Stimulated activated CD4-positive, alpha-beta T cell treated with anti-CD3 and anti-CD28 coated beads, Interleukin-4, amount 100 ng/mL, for 4 hours (primary cell): Measurements from ENCODE around the gene TH.

ENCODE experiments used
- DNase-seq, 2 experiments: peaks; one replicate each; pipeline ENCODE4 v3.0.0-alpha.2; 2020

The TH gene

GRCh38 chr11:2158296-2158737 is 13.3 kb downstream of the TH start:
- no peak for DNase-seq

DNA sequence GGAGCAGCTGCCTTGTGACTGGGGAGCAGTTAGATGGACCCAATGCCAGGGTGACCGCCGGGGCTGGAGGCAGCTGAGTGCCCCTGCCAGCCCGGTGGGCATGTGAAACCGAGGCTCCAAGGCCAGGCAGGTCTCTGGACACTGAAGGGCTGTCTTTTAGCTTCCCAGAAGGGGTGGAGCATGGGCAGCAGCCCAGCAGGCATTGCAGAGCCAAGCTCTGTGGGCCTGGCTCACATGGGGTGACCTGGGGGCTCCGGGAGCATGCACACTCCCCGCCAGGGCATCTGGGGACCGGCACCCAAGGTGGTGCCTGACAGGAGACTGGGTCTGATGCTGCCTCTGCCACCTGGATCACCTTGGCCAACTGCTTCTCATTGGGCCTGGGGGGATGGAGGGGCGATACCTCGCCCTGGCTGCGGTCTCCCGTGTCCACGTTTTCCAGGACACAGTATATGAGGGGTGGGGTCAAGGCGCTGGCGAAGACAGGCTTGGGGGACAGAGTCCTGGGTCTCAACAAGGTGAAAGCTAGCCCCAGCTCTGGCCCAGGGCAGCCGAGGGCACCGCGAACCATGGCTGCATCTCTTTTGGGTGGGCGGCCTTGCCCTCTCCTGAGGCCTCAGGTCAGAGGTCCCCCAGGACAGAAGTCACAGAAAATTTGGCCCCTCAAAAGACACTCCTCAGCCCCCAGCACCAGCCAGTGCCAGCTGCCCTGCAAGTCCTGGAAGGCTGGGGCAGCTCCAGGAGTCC is 14.1 kb downstream of the TH start:
- no peak for DNase-seq

GRCh38 chr11:2156416-2157182 is 15.0 kb downstream of the TH start:
- DNase-seq = peak; percentile 27 to 49

DNA sequence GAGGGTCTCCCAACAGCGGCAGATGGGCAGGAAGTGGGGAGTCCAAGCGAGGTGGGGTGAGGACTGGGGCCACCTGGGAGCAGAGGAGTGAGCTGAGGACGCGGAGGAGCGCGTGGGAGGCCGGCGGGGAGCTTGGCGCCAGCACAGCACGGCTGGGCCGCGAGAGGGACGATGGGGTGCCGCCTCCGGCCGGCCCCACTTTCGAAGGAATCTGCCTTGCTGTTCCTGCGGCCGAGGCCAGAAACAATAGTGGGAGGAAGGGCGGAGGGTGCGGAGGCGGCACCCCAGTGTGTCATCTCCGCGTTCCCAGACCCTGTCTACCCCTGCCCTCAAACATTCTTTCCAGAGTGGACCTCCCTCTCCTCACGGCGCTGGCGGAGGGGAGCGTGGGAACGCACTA is 16.1 kb downstream of the TH start:
- DNase-seq = no peak

- DNase-seq = no peak
These were observed 16.7 kb downstream of the TH start for GRCh38 chr11:2154889-2155288.

DNA sequence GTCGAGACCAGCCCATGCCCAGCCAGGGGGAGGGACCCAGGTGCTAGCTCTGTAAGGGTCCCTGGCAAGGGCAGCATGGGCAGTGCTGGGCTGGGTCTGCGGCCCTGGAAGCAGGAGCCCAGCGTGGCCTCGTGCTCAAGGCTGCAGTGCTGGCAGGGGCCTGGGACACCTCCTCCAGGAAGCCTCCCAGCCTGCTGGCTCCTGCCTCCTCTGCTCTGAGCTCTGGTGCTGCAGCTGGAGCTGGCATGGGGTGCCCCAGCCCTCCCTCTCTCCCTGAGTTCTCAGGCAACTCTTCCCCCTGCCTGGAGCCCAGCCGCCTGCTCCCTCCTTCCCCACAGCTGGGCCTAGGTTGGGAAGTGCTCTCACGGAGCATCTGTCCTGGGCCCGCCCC is 17.4 kb downstream of the TH start:
- no peak for DNase-seq

DNA sequence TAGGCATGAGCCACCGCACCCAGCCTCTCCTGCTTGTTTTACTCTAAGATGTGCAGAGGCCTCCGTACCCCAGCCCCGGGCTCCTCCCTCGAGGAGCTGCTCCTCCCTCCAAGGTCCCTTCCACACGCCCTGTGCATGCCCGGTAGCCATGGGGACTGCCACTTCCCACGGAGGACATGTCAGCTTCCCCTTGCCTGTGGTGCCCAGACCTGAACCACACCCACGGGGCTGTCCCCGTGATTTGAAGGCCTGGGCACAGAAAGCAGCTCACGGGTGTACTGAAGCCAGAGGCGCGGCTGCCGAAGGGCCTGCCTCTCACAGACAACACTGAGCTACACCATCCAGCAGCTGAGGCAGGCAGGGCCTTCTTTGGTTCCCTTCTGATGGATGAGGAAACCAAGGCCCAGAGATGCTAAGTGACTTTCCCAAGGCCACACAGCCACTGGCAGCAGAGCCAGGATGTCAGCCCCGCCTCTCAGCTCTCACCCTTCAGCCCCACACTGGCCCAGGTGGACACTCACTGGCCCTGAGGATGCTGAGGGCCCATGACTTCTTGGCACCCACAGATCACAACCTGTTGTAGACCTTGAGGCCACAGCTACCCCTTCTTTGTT is 17.9 kb downstream of the TH start:
- no peak for DNase-seq

DNA sequence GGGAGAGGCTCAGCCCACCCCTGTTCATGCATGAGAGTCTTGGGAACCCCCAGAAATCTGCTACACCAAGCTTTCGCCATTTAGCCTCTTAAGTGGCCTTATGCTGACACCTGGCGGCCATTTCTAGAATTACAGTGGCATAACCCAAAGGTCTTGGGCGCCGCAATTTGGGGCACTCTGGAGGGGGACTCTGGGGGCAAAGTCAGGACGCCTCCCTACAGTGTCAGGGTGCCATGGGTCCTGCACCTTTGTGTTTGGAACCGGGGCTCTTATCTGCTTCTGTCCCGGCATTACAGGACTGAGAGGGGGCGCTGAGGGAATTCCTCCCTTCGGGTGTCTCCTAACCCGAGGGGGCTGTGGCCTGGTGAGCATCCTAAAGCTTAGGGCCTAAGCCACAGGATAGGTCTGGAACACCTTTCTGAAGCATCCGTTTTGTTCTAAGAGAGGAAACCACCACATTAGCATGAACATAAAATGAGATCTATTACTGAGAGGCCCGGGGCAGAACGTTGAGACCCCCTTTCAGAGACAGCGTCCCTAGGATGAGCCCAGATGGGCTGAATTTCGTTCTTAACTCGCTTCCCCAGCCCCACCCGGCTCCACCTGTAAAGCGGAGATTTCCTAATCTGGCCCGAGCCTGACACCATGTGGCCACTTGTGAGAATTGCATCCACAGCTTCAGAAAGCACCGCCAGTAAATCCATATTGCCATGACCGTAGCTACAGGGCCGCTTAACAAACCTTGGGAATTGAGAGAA is 19.9 kb downstream of the TH start:
- peak; percentile 71 to 74 for DNase-seq

DNA sequence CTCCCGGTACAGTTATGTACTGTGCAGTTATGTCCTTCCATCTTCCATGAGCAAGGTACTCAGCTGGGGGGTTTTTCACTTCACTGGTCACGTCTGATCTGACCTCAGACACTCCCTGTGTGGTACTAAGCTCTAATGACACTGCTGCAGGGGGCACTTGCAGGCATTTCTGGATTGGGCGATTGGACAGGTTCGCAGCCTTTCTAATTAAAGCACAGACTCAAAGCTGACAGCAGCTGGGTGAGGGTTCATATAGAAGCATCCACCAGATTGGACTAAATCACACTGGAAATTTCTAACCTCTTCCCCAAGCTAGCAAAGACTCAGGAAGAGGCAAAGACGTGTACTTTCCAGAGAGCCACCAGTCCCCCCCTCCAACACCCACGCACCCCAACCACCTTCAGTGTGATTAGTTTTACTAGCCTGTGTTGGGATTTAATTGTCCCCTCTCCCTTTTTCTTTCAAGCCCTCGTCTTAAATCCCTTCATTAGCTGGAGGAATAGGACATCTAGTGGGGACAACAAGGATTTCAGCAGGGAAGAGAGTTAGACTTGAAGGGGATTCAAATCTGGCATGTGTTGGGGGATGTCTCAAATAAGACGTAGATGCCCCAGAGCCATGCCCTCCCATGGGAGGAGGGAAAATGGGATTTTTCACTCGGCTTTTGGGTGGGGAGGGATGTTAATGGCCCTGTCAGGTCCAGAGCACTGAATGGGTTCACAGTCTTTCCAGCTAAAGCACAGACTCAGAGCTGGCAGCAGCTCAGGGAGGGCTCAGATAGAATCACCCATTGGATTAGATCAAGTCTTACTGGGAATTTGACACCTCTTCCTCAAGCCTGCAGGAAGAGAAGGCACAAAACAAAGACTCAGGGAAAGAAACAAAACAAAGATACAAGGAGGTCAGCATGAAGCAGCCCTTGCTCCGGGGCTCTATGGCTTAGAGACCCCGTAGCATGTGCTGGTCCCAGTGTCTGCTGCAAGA is 21.5 kb downstream of the TH start:
- no peak for DNase-seq

DNA sequence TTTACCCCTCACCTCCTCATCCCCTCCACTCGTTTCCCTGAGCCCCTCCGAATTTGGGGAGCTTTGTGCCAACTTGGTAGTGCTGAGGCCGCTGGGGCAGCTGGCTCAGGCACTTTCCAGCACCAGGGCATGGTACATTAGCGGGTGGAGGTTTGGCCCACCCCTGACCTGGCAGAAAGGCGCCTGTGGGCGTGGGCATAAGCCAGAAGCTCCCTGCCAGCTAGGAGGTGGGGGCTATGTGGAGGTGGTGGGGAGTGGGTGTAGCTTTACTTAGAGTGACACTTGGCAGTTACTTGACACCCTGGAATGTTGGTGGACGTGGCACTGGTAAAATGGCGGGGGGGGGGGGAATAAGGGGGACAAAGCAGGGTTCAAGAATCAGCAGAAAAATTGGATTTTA is 22.2 kb downstream of the TH start:
- DNase-seq = no peak

- DNase-seq = no peak
These were observed 23.0 kb downstream of the TH start for GRCh38 chr11:2148595-2148994.

- no peak for DNase-seq
These were observed 24.2 kb downstream of the TH start for GRCh38 chr11:2147391-2147790.

- DNase-seq = no peak
These were observed 25.6 kb downstream of the TH start for GRCh38 chr11:2146051-2146450.

- no peak for DNase-seq
These were observed 26.9 kb downstream of the TH start for GRCh38 chr11:2144544-2145248.

DNA sequence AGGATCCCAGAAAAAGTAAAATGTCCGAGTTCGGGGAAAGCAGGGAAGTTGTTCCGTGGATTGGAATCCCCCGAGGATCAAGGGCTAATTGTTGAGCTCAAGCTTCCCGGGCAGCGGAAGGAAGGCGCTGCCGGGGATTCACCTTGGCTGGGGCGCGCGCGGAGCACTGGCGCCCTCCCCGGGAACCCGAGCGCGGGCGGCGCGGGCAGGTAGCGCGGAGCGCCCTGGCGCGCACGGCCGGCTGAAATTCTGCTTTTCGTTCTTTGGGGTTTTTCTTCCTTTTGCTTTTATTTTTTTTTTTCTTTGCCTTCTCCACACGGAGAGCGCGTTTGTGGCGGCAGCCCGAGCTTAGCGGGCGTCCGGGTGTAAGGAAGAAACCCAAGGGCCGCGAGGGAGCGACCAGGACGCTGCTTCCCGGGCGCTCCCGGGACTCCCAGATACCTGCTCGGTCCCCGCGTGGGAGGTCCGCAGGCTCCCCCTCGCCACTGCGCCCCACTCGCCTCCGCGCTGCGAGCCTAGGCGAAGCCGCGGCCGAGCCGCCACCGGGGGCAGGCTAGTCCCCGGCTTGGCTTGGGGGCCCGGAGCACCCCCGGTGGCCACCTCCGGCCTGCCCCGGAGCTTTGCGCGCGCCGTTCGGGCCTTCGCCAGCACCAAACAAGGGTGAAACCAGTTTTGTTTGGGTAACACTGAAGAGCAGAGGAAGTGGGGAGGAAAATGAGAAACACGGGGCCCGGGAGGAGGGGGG is 27.6 kb downstream of the TH start:
- no peak for DNase-seq

- DNase-seq = no peak
These were observed 28.2 kb downstream of the TH start for GRCh38 chr11:2143477-2143798.

GRCh38 chr11:2142762-2143202 is 28.8 kb downstream of the TH start:
- peak in 1 of 2 experiments; percentile 47 for DNase-seq

DNA sequence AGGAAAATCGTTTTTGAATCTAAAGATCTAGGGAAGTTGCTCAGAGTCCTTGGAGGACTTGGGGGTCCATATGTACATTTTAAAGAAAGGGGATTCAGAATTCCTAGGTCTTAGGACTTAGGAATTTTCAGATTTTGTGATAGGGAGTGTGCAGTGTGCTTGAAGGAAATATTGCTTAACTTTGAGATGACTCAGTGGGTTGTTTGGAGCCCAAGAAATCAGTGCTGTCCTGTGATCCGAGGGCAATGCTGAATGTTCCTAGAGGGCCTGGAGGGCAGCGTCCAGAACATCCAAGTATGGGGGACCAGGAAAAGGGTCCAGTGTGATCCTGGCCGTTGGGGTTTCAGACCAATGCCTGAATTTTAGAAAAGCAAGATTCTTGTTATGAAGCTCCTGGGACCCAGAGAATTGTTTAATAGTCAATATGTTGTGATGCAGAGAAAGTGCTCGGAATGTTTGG is 29.3 kb downstream of the TH start:
- DNase-seq = no peak

GRCh38 chr11:2140411-2141400 is 30.9 kb downstream of the TH start:
- DNase-seq = no peak
